GM19468 (cell line): ENCODE measurements around the gene WDR47.
"Not testable (repeated sequence)": the region's sequence is repeated elsewhere in the genome, so short reads cannot be mapped to it uniquely, and the experiment has no call there.

Experiments
- ATAC-seq: cut with Tn5 transposase; IDR thresholded peaks from one replicate; pipeline ENCODE4 v1.9.1; 2021; ENCODE audit warnings: mild to moderate bottlenecking, moderate library complexity, moderate number of reproducible peaks; ENCODE audit not compliant: unreplicated experiment; ENCODE audit errors: extremely low read depth

Gene WDR47

GRCh38 chr1:109056064-109056463, 14.2 kb upstream of the WDR47 start:
- ATAC-seq, result no peak

- not testable (repeated sequence) for ATAC-seq
These were observed 10.2 kb upstream of the WDR47 start for GRCh38 chr1:109052145-109052544.

GRCh38 chr1:109050228-109050995, 8.5 kb upstream of the WDR47 start:
- ATAC-seq, result no peak

- ATAC-seq, result no peak
These were observed 6.4 kb upstream of the WDR47 start for GRCh38 chr1:109048335-109048734.

- no peak for ATAC-seq
These were observed 5.4 kb upstream of the WDR47 start for GRCh38 chr1:109047339-109047738.

GRCh38 chr1:109046671-109047070, 4.8 kb upstream of the WDR47 start:
- no peak for ATAC-seq

GRCh38 chr1:109045595-109045994, 3.7 kb upstream of the WDR47 start:
- ATAC-seq, result no peak

GRCh38 chr1:109040989-109041620, 797 bp downstream of the WDR47 start:
- ATAC-seq, result no peak

- ATAC-seq, result no peak
These were observed 1.3 kb downstream of the WDR47 start for GRCh38 chr1:109040627-109040988.

- ATAC-seq, result no peak
These were observed 7.5 kb downstream of the WDR47 start for GRCh38 chr1:109034382-109034781.

- ATAC-seq, result not testable (repeated sequence)
These were observed 12.4 kb downstream of the WDR47 start for GRCh38 chr1:109029493-109029892.

- ATAC-seq, result no peak
These were observed 14.1 kb downstream of the WDR47 start for GRCh38 chr1:109027841-109028240.

- ATAC-seq, result no peak
These were observed 16.2 kb downstream of the WDR47 start for GRCh38 chr1:109025694-109026093.

GRCh38 chr1:109024646-109025045, 17.3 kb downstream of the WDR47 start:
- no peak for ATAC-seq

GRCh38 chr1:109020693-109021257, 21.1 kb downstream of the WDR47 start:
- ATAC-seq, result no peak

GRCh38 chr1:109017719-109018118, 24.2 kb downstream of the WDR47 start:
- not testable (repeated sequence) for ATAC-seq

GRCh38 chr1:109017134-109017533, 24.8 kb downstream of the WDR47 start:
- no peak for ATAC-seq

GRCh38 chr1:109011335-109011734, 30.6 kb downstream of the WDR47 start:
- no peak for ATAC-seq

- not testable (repeated sequence) for ATAC-seq
These were observed 45.3 kb downstream of the WDR47 start for GRCh38 chr1:108996622-108997021.

GRCh38 chr1:108983114-108983513, 58.8 kb downstream of the WDR47 start:
- no peak for ATAC-seq

- ATAC-seq, result no peak
These were observed 65.2 kb downstream of the WDR47 start for GRCh38 chr1:108976658-108977057.

GRCh38 chr1:108972951-108973350, 69.0 kb downstream of the WDR47 start:
- ATAC-seq, result no peak
